NOMO-1 treated with DMSO at 0.1 percent for 48 hours (cell line): Measurements from ENCODE around the gene TNS3.
"Not testable (repeated sequence)": the region's sequence is repeated elsewhere in the genome, so short reads cannot be mapped to it uniquely, and the experiment has no call there.

Experiments used
- DNase-seq: peaks from one replicate; lab custom pipeline; 2025; ENCODE audit not compliant: unreplicated experiment; lab: John Stamatoyannopoulos, UW

The TNS3 gene

DNA sequence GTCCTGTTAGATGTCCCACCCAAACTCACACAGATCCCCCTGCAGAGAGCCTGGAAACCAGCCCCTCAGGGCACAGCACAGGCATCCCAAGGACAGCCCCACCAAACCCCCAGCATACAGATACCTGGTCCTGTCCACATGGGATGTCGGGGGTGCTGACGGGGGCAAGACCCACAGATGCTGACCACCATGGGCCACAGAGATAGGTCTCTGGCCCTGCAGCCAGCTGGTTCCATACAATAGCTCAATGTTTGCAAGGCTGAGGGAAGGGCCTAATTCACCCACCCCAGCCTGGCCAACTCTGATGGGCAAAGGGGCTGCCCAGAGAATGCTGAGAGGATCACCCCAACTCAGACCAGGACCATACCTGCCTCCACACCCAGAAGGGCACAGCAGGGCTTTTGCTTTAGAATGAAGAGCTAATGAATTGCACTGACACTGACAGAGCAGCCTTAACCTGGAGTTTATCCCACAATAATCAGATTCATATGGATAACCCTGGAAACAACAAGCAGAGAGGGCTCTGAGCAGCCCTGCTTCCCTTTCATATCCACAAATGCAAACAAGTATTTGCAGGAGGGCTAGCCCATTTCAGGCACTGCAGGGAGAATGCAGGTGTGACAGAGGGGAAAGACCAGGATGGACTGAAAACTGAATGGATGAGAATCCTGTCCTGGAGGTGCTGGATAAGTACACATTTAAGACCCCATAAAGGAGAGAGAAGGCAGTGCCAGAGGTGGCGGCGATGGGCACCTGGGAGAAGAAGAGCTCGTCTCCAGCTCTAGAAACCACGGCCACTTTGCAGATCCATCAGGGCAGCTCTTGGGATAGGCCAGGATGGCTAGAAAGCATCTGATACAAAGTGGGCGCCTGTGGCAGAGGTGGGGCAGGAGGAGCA is 126.7 kb downstream of the TNS3 start:
- no peak for DNase-seq

DNA sequence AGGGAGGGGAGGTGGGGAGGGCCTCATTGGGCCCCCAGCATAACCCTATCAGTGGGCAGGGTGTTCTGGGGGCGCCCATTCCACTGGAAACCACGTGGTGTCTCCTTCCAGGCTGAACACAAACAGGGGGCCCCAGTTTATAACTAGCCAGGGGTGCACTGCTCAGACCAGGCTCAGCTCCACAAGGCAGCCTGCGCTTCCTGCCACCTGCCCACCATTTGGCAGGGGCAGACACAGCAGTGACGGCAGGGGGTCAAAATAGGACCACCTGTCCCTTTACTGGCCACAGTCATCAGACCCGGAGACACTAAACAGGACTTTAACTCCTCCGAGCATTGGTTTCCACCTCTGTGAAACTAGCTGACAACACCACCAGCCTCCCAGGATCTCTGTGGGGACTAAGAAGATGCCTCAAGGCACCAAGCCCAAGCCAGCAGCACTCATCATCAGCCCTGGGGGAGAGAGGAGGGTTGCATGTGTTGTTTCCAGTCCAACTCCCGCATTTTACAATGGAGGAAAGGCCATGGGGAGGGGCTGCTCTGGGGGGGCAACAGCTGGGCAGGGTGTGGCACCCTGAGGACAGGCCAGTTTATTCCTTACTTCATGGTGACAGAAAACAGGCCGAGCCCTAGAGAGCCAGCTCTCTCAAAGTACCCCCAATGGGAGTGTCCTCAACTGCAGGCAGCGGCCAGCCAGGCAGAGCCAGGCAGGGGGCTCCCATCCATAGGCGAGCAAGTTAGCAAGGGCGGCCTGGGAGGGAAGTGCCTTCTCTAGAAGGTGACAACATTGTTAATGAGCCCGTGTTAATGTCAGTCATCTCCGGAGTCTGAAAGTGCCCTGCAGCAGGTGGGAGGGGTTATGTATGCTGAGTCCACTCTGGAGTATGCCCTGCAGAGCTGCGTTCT is 127.6 kb downstream of the TNS3 start:
- DNase-seq, result no peak

DNA sequence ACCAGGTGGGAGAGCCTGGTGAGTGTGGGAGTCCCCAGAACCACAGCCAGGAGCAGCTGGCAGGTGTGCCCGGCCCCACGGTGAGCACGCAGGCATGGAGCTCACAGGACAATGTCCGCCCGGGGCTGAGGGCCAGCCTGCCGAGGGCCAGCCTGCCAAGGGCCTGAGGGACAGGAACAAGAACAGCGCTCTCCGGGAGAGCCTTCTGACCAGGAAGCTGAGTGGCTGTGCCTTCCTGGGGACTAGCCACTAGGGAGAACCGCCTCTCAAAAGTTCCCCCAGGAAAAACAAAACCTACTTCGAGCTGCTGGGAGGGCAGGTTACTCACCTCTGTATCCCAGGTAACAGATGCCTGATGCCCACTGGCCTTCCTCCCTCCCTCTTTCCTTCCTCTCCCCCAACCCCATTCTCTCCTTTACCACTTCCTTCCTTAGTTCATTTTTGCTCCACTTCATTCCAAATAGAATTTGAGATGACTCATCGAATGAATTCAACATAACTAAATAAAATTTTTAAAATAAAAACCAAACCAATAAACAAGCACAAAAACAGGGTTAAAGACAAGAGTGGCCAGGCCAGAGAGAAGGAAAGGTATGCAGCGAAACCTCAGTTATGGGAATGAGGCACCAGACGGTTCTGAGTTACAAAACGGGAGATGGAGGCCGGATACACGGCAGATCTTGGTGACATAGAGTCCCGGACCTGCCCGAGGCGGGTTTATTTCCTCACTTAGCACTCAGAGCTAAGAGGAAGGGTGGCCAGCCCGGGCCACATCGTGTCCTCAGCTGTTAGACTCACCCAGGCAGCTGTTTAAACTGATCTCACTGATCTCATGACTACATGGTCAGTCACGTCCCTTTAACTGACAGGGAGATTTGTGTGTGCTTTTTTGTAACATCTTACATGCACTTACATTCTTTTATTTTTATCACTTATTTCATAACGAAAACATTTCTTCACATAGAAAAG is 128.5 kb downstream of the TNS3 start:
- no peak for DNase-seq

DNA sequence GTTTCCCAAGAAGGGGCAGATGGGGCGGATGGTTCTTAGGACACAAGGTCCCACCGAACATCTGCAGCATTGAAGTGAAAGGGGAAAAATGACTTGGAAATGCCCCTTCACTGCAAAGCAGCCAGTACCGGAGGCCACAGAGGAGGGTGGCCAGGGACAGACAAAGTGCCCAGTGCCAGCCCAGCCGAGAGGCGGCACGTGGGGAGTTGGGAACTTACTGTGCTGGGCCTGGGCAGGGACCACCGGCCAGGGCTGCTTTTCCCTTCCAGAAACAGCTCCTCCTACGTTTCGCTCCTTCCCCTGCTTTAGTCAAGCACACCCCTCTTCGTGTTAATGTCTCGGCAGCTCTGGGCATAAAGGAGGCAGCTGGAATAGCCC is 129.2 kb downstream of the TNS3 start:
- DNase-seq, result no peak

DNA sequence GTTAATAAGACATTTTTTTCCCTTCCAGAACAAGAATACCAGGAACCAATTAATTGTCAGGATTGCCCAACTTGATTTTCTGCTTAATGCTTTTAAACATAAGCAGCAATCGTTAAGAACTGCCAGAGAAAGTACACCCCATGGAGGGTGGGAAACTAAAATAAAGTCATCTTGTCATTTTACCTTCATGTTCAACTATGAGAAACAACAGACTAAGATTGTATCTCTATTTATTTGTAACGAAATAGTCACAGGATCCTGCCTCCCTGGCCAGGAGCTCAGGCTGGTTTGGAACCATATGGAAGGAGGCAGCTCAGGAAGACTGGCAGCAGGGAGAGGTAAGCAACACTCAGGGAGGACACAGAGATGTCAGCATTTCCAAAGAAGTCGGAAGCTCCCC is 129.6 kb downstream of the TNS3 start:
- DNase-seq, result no peak

DNA sequence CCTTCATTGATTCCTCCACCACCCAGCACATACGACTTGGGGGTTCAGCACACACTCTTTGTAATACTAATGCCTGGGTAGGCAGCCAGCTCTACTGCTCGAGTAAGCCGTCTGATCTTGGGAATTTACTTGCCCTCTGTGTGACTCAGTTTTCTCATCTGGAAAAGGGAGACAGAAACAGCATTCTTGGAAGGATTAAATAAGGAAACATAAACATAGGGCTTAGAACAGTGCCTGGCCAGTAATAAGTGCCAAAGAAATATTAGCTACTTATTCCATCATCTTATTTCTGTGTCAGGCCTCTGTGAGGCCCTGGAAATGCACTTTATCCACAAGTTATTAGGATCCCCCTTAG is 130.1 kb downstream of the TNS3 start:
- no peak for DNase-seq

DNA sequence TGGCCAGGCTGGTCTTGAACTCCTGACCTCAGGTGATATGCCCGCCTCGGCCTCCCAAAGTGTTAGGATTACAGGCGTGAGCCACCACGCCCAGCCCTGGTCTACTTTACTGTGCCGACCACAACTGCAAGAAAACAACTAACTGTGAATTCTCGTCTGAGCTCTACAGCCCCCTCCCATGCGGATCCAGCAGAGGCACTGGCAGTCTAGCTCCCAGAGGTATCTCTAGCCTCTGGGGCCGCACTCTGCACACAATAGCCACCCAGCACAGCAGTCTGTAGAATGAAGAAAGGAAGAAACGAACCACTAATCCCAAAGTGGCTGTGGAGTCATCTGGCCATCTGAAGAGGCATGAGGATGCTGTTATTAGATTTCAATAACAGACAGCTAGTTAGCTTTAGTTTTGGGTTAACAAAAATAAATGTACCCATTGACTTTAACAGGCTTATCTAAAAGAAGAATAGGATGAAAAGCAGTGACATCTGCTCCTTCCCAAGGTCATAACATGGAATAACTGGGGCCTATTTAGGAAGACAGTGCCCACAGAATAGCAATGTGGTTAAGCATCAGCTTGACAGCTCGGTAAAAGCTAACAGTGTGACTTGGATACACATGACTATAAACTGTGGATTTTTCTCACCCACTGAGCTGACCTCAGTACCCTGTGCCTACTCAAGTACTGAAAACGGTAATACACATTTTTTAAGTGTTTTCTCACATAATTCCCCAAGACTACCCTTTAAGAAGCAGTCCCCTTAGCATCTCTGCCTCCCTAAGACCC is 131.9 kb downstream of the TNS3 start:
- no peak for DNase-seq

DNA sequence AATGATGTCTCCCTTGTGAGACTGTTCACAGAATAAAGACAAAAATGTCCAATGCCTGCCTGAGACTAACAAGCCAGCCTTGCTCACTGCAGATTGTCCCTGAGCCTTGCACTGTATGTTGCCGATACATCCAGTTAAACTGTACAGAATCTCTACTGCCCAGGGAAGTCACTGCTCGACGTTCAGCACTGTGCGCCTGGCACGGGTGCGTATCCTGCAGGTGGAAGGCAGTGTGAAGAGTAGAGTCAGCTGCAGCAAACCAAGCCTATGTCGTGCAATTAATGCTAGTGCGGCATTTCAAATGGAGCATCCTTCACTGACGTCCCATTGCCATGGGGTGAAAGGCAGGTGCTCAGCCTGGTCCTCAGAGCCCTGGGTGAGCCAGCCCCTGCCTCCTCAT is 132.9 kb downstream of the TNS3 start:
- no peak for DNase-seq

DNA sequence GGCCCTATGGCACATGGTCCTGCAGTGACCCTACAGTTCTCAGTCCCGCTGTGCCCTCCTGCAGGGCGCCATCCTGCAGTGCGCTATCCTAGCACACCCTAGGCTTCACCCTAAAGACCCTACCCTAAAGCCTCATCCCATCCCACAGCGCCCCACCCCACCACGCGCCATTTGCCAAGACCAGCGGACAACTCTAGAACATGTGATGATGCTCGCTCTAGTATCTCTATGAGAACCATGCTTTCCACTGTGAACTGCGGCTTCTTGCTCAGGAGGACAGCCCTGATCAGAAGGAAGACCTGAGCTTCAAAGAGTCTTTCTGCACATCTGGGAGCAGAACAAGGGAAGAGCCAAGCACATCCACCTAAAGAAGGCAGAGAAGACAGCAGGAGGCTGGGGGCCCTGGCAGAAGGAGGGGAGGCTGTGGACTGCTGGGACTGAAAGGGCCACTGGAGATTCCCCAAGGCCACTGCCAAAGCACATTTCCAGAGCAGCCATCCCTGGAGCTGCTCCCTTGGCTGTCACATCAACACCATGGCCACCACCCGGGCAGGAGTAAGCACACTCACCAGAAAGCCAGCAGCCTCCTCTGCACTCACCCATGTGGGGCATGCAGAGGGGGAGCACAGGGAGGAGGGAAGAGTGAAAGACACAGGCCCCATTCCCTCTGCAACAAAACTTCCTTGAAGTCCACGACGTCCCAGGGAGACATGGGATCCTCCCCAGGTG is 134.1 kb downstream of the TNS3 start:
- DNase-seq, result no peak

DNA sequence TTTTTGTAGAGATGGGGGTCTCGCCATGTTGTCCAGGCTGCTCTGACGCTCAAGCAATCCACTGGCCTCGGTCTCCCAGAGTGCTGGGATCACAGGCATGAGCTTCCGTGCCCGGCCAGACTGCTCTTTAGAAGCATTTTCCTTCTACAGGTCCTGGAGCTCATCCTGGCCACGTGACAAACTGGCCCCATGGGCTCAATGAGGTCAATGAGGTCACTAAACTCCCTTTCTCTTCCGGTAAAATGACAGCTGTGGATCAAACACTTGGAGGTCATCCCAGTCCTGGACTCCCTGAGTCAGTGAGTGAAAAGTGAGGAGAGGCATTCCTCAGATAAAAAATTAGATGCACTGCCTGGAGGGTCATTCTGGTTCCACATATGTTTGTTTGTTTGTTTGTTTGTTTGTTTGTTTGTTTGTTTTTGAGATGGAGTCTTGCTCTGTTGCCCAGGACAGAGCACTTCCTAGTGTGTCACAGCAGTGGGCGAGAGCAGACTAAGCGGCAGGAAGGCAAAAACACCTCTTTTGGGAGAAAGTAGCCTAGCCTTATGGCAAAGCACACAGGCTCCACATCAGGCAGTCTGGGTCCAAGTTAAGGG is 134.9 kb downstream of the TNS3 start:
- no peak for DNase-seq

DNA sequence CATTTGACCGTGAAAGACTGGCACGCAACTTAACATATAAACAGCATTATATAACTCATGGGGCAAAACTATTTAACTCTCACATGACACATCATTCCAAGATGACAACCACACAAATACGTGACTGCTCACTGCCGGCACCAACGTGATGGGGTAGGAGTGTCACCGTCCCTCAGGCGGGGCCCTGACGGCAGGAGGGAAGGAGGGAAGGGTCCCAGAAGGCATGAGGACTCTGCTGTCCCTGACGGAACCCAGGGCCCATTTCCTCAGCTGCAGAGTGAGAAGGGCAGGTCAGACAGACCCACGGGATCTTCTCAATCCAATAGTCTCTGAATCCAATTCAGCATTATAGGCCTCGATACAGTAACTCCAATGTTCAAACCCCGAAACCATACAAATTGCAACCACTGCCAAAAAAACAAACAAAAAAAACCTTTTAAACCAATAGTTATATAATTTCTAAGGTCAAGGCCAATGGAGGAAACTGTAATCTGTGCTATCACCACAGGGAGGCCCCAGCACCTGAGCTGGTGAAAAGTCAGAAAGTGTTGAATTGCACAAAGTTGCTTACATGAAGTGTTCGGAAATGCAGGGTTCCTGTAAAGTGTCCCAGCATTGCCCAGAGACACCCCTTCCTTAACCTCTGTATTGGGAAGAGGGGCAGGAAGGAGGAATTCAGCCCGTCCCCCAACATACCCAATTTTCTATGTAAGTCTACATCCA is 137.4 kb downstream of the TNS3 start:
- DNase-seq, result no peak

DNA sequence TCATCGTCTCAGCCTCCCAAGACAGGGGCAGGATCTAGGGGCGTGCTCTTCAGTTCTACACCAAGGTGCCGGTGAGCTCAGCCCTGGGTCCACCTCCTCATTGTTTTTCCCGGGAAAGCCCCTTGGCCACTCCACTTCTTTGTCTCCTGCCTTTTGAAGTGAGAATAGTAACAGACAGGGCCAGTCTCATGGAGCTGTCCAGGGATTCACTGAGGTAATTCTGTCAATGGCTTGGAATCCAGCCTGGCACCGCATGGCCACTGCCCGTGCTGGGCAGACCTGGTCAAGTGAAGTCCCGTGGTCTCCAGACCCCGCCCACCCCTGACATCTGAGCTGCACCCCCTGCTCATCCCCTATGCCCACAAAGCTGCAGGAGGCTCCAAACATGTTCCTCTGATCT is 138.9 kb downstream of the TNS3 start:
- DNase-seq, result no peak

DNA sequence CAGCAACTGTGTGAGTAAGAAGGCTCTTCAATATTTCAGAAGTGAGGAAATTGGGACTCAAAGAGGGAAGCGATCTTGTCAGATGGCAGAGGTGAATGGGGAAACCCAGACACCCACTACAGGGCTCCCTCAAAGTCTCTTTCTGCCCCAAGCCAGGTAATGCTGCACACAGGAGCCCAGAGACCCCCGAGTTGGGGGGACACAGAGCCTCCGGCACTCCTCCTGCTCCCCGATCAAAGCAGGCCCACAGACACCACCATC is 139.4 kb downstream of the TNS3 start:
- no peak for DNase-seq

DNA sequence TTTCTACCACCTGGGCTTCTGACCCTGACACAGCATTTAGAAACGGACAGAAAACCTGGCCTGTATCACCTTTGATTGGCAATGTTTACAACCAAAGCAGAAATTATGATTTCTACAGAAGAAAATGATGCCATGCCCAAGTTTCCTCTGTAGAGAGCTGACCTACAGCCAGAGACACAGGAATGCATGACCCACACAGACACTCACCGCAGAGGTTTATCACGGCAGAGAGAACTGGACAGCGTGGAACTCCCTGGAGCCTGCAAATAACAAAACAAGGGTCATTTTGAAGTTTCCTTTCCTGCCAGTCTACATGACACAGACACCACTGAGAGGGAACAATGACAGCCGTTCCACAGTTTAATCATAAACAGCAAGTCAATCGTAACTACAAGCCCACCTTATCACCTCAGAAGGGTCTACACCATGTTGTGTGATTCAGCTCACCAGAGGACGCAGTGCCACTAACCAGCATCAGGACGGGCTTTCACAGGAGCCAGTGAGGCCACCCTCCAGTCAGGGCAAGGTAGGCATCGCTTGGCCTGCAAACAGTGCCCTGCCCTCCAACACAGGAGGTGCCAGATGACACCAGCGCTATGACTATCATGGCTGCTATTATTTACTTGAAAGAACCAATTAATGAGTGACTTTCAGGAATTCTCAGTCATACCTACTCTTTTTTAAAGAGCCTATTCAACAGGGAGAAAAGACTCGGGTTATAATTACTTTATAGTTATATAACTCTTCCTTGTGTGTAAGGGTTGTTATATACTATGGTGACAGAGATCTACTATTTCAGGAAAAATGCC is 139.9 kb downstream of the TNS3 start:
- no peak for DNase-seq

DNA sequence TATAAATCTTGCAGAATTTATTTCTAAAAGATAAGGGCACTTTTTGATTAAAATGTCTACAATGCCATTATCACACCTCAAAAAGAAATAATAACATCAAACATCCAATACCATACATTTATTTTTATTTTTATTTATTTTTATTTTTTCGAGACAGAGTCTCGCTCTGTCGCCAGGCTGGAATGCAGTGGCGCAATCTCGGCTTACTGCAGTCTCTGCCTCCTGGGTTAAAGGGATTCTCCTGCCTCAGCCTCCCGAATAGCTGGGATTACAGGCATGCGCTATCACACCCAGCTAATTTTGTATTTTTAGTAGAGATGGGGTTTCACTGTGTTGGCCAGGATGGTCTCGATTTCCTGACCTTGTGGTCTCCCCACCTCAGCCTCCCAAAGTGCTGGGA is 140.9 kb downstream of the TNS3 start:
- not testable (repeated sequence) for DNase-seq

DNA sequence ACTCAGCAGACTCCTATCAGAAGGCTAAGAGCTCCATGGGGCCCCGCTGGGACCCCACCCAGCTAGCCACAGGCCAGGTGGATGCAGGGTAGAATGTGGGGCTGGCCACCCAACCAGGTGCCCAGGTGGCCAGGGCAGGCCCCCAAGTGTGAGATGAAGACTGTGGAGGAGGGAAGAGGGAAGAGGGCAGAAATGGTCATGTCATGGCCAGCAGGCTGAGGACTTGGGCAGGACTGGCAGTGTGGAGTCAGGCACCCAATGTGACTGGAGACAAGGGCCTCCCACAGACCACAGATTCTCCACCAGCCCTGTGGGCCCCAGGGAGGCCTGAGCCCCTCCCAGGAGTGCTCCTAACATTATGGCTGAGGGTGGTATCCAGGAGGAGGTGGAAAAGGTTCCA is 141.6 kb downstream of the TNS3 start:
- DNase-seq, result no peak

DNA sequence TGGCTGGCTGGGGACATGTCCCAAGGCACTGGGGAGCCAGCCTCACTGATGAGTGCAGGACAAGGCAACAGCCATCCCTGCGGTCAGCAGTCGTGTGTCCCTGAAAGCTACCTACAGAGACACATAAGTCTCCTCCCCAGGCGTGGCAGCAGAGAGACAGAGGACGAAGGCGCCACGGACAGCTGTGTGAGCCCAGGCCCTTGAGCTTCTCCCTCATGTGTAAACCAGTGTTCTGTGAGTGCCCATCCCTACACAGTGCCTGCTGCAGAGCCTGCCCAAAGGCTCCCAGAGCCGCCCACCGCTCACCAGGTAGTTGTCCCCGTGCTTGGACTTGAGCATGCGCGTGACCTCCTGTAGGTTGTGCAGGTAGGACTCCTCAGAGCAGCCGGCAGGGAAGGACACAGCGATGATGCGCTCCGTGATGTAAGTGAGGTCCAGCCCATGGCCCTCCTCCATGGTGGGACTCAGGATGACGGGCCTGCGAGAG is 142.7 kb downstream of the TNS3 start:
- DNase-seq, result no peak
